Karpas-422 (cell line): ENCODE measurements around the gene DDX51. TPM values are rescaled to one million over a fixed set of nuclear protein-coding genes. Genes with fewer than 3 reads are reported as not detected.

ENCODE experiments used
- DNase-seq: peaks from one replicate; pipeline ENCODE4 v3.0.0-alpha.2; 2015
- H2AFZ ChIP-seq: fragments of 200-600 bp; sonication (generic); 2 replicates; pipeline ENCODE4 v1.6.1; 2014; ENCODE audit warnings: antibody characterized with exemption, low read length, mixed read lengths
- H3K27ac ChIP-seq: fragments of 200-600 bp; sonication (generic); 2 replicates; pipeline ENCODE4 v1.5.1; 2014; ENCODE audit warnings: mild to moderate bottlenecking, low read length, moderate library complexity
- H3K27me3 ChIP-seq: fragments of 200-600 bp; sonication (generic); 2 replicates; pipeline ENCODE4 v1.6.1; 2014; ENCODE audit warnings: low read length, mixed read lengths
- H3K36me3 ChIP-seq: fragments of 200-600 bp; sonication (generic); 2 replicates; pipeline ENCODE4 v1.6.1; 2014; ENCODE audit warnings: low read length, mixed read lengths; ENCODE audit not compliant: insufficient read depth
- H3K4me1 ChIP-seq: fragments of 200-600 bp; sonication (generic); 2 replicates; pipeline ENCODE4 v1.6.1; 2014; ENCODE audit warnings: mild to moderate bottlenecking, low read length, mixed read lengths
- H3K4me2 ChIP-seq: fragments of 200-600 bp; sonication (generic); 2 replicates; pipeline ENCODE4 v1.6.1; 2014; ENCODE audit warnings: low read length, low read depth, mild to moderate bottlenecking; ENCODE audit not compliant: poor library complexity, severe bottlenecking
- H3K4me3 ChIP-seq: fragments of 200-600 bp; sonication (generic); 2 replicates; pipeline ENCODE4 v1.5.1; 2014; ENCODE audit warnings: mild to moderate bottlenecking, antibody characterized with exemption, low read length, mixed read lengths
- H3K79me2 ChIP-seq: fragments of 200-600 bp; sonication (generic); 2 replicates; pipeline ENCODE4 v1.6.1; 2014; ENCODE audit warnings: mild to moderate bottlenecking, low read length, mixed read lengths
- H3K9ac ChIP-seq: fragments of 200-600 bp; sonication (generic); 2 replicates; pipeline ENCODE4 v1.6.0; 2014; ENCODE audit warnings: low read length
- H3K9me2 ChIP-seq: fragments of 200-600 bp; sonication (generic), shearing (Covaris generic); replicated peaks from 2 replicates; pipeline ENCODE4 v1.6.0; 2014; ENCODE audit warnings: mild to moderate bottlenecking, low read length, moderate library complexity; ENCODE audit not compliant: insufficient read depth
- H3K9me3 ChIP-seq: fragments of 300-700, 200-600 bp; sonication (generic); 2 replicates; pipeline ENCODE4 v1.6.1; 2014; ENCODE audit warnings: low read length, mixed read lengths
- H4K20me1 ChIP-seq: fragments of 200-600 bp; sonication (generic); 2 replicates; pipeline ENCODE4 v1.6.1; 2014; ENCODE audit warnings: mild to moderate bottlenecking, antibody characterized with exemption, low read length, low read depth; ENCODE audit not compliant: insufficient read depth
- total RNA-seq: library from RNA; depleted of rRNA; stranded (reverse); fragments of >200 nt; shearing (Covaris generic); gene quantifications from 2 replicates; pipeline ENCODE4 v1.2.3, GENCODE V29; 2014; ENCODE audit warnings: low replicate concordance

Gene DDX51
- total RNA-seq, 1 experiment from 2014 or later, result 6.4 TPM

- H2AFZ ChIP-seq, result no peak overlapping the region
- H3K9ac ChIP-seq, result no peak overlapping the region
- H3K9me2 ChIP-seq, result no peaks in the 10 kb centered on the region
- no peak overlapping the region for H3K27ac ChIP-seq
- no peak overlapping the region for H3K4me2 ChIP-seq
- no peaks in the 10 kb centered on the region for H3K36me3 ChIP-seq
- H3K27me3 ChIP-seq, result no peaks in the 10 kb centered on the region
- DNase-seq, result no peak
- no peaks in the 10 kb centered on the region for H4K20me1 ChIP-seq
- no peaks in the 10 kb centered on the region; the same call in 1 of the 2 replicates for H3K9me3 ChIP-seq
- peaks cover 40% of the 10 kb centered on the region for H3K4me1 ChIP-seq
- H3K4me3 ChIP-seq, result no peak overlapping the region
- no peaks in the 10 kb centered on the region for H3K79me2 ChIP-seq
These were observed 26.0 kb upstream of the DDX51 start for GRCh38 chr12:132170094-132170636.

- H3K9ac ChIP-seq, result no peak overlapping the region
- no peaks in the 10 kb centered on the region for H3K27me3 ChIP-seq
- no peak overlapping the region for H3K4me2 ChIP-seq
These were observed 25.3 kb upstream of the DDX51 start for GRCh38 chr12:132169376-132169775.

GRCh38 chr12:132168311-132169031, 24.4 kb upstream of the DDX51 start:
- H3K27me3 ChIP-seq, result no peaks in the 10 kb centered on the region
- no peak overlapping the region for H3K4me3 ChIP-seq
- H2AFZ ChIP-seq, result no peak overlapping the region
- no peaks in the 10 kb centered on the region for H3K9me2 ChIP-seq
- no peak overlapping the region for H3K4me2 ChIP-seq
- no peak overlapping the region for H3K27ac ChIP-seq
- no peak for DNase-seq
- peaks cover 27% of the 10 kb centered on the region for H3K4me1 ChIP-seq
- no peaks in the 10 kb centered on the region; the same call in 1 of the 2 replicates for H3K9me3 ChIP-seq
- H3K9ac ChIP-seq, result no peak overlapping the region
- H3K36me3 ChIP-seq, result no peaks in the 10 kb centered on the region
- H4K20me1 ChIP-seq, result no peaks in the 10 kb centered on the region
- no peaks in the 10 kb centered on the region for H3K79me2 ChIP-seq

More at GRCh38 chr12:132169376-132169775, 25.3 kb upstream of the DDX51 start:
- Histone ChIP-seq H3K4me1 (peaks cover 36% of the 10 kb centered on the region), H3K27ac (no peak overlapping the region), H4K20me1 (no peaks in the 10 kb centered on the region), H3K79me2 (no peaks in the 10 kb centered on the region), H3K9me2 (no peaks in the 10 kb centered on the region), H3K36me3 (no peaks in the 10 kb centered on the region), H2AFZ (no peak overlapping the region), H3K4me3 (no peak overlapping the region), H3K9me3 (no peaks in the 10 kb centered on the region; the same call in 1 of the 2 replicates)
- no peak for DNase-seq

GRCh38 chr12:132167611-132168310, 23.6 kb upstream of the DDX51 start:
- Histone ChIP-seq H3K27me3 (no peaks in the 10 kb centered on the region), H3K4me1 (peaks cover 20% of the 10 kb centered on the region), H3K4me2 (no peak overlapping the region), H3K9me2 (no peaks in the 10 kb centered on the region), H3K36me3 (no peaks in the 10 kb centered on the region), H4K20me1 (no peaks in the 10 kb centered on the region), H3K9me3 (no peaks in the 10 kb centered on the region; the same call in 1 of the 2 replicates), H3K4me3 (no peak overlapping the region), H3K27ac (no peak overlapping the region), H3K9ac (no peak overlapping the region), H2AFZ (no peak overlapping the region), H3K79me2 (no peaks in the 10 kb centered on the region)
- no peak for DNase-seq

- H3K4me3 ChIP-seq, result no peak overlapping the region
- H4K20me1 ChIP-seq, result no peaks in the 10 kb centered on the region
- H3K4me2 ChIP-seq, result no peak overlapping the region
- H3K36me3 ChIP-seq, result no peaks in the 10 kb centered on the region
- H3K4me1 ChIP-seq, result peaks cover 12% of the 10 kb centered on the region
- no peak overlapping the region for H3K27ac ChIP-seq
- no peaks in the 10 kb centered on the region; the same call in 1 of the 2 replicates for H3K9me3 ChIP-seq
- H3K79me2 ChIP-seq, result no peaks in the 10 kb centered on the region
- H3K9me2 ChIP-seq, result no peaks in the 10 kb centered on the region
- no peak for DNase-seq
- no peak overlapping the region for H3K9ac ChIP-seq
- no peak overlapping the region for H2AFZ ChIP-seq
- H3K27me3 ChIP-seq, result no peaks in the 10 kb centered on the region
These were observed 22.9 kb upstream of the DDX51 start for GRCh38 chr12:132166801-132167591.

GRCh38 chr12:132166093-132166492, 22.0 kb upstream of the DDX51 start:
- Histone ChIP-seq H3K27me3 (no peaks in the 10 kb centered on the region), H3K79me2 (no peaks in the 10 kb centered on the region), H3K9me2 (no peaks in the 10 kb centered on the region), H3K36me3 (no peaks in the 10 kb centered on the region), H4K20me1 (no peaks in the 10 kb centered on the region), H3K4me1 (peaks cover 3% of the 10 kb centered on the region), H3K4me2 (no peak overlapping the region), H3K9me3 (no peaks in the 10 kb centered on the region; the same call in 1 of the 2 replicates), H2AFZ (no peak overlapping the region), H3K27ac (no peak overlapping the region), H3K4me3 (no peak overlapping the region), H3K9ac (no peak overlapping the region)
- DNase-seq, result no peak

GRCh38 chr12:132165584-132165983, 21.5 kb upstream of the DDX51 start:
- Histone ChIP-seq H3K27ac (no peak overlapping the region), H3K9ac (no peak overlapping the region), H3K9me2 (no peaks in the 10 kb centered on the region), H3K79me2 (no peaks in the 10 kb centered on the region), H3K4me3 (no peak overlapping the region), H3K4me1 (no peaks in the 10 kb centered on the region), H3K36me3 (no peaks in the 10 kb centered on the region), H4K20me1 (no peaks in the 10 kb centered on the region), H2AFZ (no peak overlapping the region), H3K9me3 (no peaks in the 10 kb centered on the region; the same call in 1 of the 2 replicates), H3K27me3 (no peaks in the 10 kb centered on the region), H3K4me2 (no peak overlapping the region)
- DNase-seq, result no peak
